Transverse colon (tissue), 3 donors: ENCODE measurements around the gene GAB3.

Experiments used
- POLR2A ChIP-seq: fragments of 450-650 bp; IDR thresholded peaks from one replicate; pipeline ENCODE4 v1.6.1; 2016; ENCODE audit warnings: antibody characterized with exemption, mild to moderate bottlenecking, moderate library complexity
- TF ChIP-seq, protein P1 (sequence below), 5 experiments: fragments of 200-600 bp in 3 of 5; fragments of 450-650 bp in 2 of 5; sonication (generic) in 3 of 5; IDR thresholded peaks; 1 replicate in 2 of 5; 2 replicates in 3 of 5; pipeline ENCODE4 v1.5.1; 2016 to 2017; ENCODE audit warnings: antibody characterized with exemption in 5 of 5, inconsistent platforms in 3 of 5, mild to moderate bottlenecking in 2 of 5, moderate library complexity in 1 of 5

DNA sequence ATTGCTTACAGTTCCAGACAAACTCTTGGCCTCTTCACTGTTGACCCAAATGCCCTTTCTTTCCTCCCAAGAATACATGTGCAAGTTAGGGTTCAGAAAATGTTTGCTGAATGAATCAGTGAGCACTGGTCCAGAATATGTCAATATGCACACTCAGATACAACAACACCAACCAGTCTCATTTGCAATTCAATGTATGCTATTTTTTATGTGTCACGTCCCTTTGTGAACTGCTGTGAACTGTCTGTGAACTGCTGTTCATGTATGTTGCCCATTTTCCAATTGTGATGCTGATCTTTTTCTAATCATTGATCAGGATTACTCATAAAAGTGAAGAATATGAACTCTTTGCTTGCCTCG is 17.8 kb downstream of the GAB3 start:
- TF ChIP-seq, protein P1, sequence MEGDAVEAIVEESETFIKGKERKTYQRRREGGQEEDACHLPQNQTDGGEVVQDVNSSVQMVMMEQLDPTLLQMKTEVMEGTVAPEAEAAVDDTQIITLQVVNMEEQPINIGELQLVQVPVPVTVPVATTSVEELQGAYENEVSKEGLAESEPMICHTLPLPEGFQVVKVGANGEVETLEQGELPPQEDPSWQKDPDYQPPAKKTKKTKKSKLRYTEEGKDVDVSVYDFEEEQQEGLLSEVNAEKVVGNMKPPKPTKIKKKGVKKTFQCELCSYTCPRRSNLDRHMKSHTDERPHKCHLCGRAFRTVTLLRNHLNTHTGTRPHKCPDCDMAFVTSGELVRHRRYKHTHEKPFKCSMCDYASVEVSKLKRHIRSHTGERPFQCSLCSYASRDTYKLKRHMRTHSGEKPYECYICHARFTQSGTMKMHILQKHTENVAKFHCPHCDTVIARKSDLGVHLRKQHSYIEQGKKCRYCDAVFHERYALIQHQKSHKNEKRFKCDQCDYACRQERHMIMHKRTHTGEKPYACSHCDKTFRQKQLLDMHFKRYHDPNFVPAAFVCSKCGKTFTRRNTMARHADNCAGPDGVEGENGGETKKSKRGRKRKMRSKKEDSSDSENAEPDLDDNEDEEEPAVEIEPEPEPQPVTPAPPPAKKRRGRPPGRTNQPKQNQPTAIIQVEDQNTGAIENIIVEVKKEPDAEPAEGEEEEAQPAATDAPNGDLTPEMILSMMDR (IDR thresholded peaks at IDR 0.05), result no peak
- TF ChIP-seq POLR2A, result no peak
